Astrocyte of the cerebellum (primary cell): ENCODE measurements around the gene CD1D.

ENCODE experiments used
- DNase-seq: peaks from one replicate; pipeline ENCODE4 v3.0.0-alpha.2; 2011; ENCODE audit warnings: low read depth
- H3K4me3 ChIP-seq: 2 replicates; pipeline ENCODE4 v1.5.1; 2011; ENCODE audit warnings: mild to moderate bottlenecking, low read depth, low read length, moderate library complexity
- in situ Hi-C: cut with HindIII; loops from 2 replicates; pipeline ENCODE4 v1.10.0; 2017; ENCODE audit warnings: low sequenced_read_pairs
- TF ChIP-seq, protein P1 (sequence below): IDR thresholded peaks from 2 replicates; pipeline ENCODE4 v1.5.1; 2012; ENCODE audit warnings: low read length, low read depth, moderate library complexity, mild to moderate bottlenecking; ENCODE audit errors: missing control alignments

Gene CD1D

DNA sequence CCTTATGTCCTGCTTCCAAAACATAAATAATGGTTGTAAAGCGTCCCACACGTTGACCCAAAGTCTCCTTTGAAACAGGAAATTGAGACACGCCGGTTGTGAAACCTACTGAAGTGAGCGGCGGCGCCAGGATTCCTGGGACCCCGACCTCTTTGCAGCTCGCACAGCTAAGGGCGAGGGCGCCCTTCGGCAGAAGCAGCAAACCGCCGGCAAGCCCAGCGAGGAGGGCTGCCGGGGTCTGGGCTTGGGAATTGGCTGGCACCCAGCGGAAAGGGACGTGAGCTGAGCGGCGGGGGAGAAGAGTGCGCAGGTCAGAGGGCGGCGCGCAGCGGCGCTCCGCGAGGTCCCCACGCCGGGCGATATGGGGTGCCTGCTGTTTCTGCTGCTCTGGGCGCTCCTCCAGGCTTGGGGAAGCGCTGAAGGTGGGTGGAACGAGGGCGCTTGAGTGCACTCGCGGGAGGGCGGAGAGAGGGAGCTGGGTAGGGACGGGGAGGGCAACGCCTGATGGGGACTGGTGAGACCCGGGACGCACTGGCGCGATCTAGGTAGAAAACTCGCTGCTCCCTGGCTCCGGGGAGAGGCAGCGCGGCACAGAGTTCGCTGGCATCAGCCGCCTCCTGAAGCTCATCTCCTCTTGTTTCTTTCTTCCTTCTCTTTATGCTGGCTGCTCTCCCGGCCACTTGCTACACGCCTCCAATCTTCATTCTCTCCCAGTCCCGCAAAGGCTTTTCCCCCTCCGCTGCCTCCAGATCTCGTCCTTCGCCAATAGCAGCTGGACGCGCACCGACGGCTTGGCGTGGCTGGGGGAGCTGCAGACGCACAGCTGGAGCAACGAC, at the start of gene CD1D:
Gene CD1D (plus strand): TSS at position 155 of the 836 bp plus-strand sequence. CDS start 207 bp downstream, at position 362.
- in situ Hi-C loops, result no loop called here
- no peak for DNase-seq
- TF ChIP-seq, protein P1, sequence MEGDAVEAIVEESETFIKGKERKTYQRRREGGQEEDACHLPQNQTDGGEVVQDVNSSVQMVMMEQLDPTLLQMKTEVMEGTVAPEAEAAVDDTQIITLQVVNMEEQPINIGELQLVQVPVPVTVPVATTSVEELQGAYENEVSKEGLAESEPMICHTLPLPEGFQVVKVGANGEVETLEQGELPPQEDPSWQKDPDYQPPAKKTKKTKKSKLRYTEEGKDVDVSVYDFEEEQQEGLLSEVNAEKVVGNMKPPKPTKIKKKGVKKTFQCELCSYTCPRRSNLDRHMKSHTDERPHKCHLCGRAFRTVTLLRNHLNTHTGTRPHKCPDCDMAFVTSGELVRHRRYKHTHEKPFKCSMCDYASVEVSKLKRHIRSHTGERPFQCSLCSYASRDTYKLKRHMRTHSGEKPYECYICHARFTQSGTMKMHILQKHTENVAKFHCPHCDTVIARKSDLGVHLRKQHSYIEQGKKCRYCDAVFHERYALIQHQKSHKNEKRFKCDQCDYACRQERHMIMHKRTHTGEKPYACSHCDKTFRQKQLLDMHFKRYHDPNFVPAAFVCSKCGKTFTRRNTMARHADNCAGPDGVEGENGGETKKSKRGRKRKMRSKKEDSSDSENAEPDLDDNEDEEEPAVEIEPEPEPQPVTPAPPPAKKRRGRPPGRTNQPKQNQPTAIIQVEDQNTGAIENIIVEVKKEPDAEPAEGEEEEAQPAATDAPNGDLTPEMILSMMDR, result no peak
- H3K4me3 ChIP-seq, result peak within 1 kb of the TSS; percentile 45

DNA sequence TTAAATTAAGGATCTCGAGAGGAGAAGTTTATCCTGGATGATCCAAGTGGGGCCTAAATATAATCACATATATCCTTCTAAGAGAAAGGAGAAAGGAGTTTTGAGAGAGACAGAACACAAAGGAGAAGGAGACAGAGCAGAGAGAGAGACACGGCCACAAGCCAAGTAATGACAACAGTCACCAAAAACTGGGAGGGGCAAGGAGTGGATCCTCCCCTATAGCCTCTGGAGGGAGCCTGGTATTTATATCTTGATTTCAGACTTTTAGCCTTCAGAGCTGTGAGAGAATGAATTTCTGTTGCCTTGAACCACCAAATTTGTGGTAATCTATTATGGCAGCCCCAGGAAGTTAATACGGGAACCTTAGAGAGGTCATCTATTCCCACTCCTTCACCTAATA, 49.5 kb upstream of the CD1D start:
- in situ Hi-C loops, result no loop called here
- TF ChIP-seq, protein P1, result no peak
- H3K4me3 ChIP-seq, result no peak overlapping the region
- no peak for DNase-seq

DNA sequence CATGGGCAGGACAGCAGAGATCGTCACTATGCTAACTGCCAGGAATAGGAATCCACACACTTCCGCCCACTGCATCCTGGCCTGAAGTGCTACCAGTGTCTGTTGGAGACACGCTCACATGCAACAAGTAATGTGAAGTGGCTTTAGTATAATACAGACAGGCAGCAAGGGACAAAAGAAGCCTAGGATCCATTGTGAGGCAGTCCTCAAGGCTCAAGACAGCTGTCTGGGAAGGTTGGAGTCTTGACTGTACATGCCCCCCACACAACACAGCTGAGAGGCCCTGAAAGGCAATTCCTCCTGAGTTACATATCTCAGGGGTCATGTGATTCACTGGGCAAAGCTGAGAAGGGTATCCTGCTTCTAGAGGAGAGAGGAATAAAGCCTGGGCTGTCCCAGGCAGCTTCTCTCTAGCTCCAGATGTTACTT, 39.9 kb upstream of the CD1D start:
- in situ Hi-C loops, result no loop called here
- no peak overlapping the region for H3K4me3 ChIP-seq
- TF ChIP-seq, protein P1, result no peak
- no peak for DNase-seq

DNA sequence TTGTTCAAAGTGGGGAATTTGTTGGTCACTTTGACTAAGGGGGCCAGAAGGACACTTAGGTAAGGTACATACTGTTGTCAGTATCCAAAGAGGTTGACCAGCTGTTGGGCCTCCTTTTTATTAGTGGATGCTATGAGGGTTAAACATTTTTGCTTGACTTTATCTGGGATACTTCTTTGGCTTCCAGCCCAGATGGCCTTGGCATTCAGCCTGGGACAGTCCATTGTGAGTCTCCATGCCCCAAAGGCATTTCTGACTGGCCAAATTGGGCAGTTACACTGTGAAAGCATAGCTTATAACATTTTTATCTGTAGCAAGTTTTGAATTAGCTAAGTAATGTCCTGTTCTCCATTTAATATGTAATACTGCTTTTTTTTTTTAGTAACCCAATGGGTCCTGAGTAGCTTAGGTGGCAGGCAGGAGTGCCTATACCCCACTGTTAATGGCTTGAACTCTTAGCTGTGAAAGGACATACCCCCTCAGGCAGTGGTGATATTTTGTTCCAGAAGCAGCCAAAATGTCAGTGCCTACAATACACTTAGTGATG, 35.4 kb upstream of the CD1D start:
- DNase-seq, result peak; percentile 11
- in situ Hi-C loops, result no loop called here
- no peak overlapping the region for H3K4me3 ChIP-seq
- TF ChIP-seq, protein P1, result no peak

DNA sequence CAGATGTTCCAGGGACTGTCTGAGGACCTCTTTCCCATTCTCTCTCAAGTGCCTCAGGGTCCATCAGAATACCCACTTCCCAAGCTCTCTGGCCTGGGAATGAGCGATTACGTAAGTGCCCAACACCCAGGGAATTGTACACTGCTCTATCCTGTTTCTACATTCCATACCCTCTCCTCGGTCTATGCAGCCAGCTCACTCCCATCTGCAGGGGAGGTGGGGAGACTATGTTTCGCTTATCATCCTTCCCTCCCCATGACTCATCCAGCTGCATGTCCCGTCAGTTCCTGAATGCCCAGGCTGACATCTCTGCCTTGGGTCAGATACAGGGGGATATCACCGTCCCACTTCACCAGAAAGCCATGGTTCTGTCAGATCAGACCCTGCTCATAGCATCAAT, 34.5 kb upstream of the CD1D start:
- TF ChIP-seq, protein P1, result no peak
- no peak for DNase-seq
- in situ Hi-C loops, result no loop called here
- H3K4me3 ChIP-seq, result no peak overlapping the region

DNA sequence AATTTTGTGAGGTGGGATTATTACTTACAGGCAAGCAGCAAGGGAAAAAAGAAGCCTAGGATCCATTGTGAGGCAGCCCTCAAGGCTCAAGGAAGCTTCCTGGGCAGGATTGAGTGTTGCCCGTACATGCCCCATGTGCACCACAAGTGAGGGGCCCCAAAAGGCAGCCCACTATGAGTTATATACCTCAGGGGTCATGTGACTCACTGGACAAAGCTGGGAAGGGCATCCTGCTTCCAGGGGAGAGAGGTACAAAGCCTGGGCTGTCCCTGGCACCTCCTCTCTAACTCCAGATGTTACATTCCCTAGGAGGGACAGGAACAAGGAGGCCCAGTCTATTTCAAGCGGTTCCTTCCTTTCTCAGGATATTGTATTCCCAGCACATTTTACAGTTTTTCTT, 34.0 kb upstream of the CD1D start:
- in situ Hi-C loops, result no loop called here
- H3K4me3 ChIP-seq, result no peak overlapping the region
- TF ChIP-seq, protein P1, result no peak
- DNase-seq, result no peak
